OCI-LY7 (cell line): ENCODE results near the gene CCDC60. TPM values are rescaled to one million over a fixed set of nuclear protein-coding genes. Genes with fewer than 3 reads are reported as not detected.

Experiments
- BruUV-seq: library from RNA; stranded (reverse); fragments of 400-500 nt; replicated peaks from 2 replicates; lab custom pipeline; 2021; lab: Mats Ljungman, UMichigan
- CTCF ChIA-PET: fragments of 300-600 bp; sonication (Branson Sonifier 250); formaldehyde crosslinking; loops from one replicate; lab custom pipeline; 2022; ENCODE audit warnings: antibody characterized with exemption; ENCODE audit not compliant: unreplicated experiment; lab: Charles Lee
- POLR2A ChIA-PET: fragments of 300-600 bp; sonication (Branson Sonifier 250); formaldehyde crosslinking; loops from one replicate; lab custom pipeline; 2022; ENCODE audit warnings: antibody characterized with exemption; lab: Charles Lee
- DNase-seq: peaks from one replicate; pipeline ENCODE4 v3.0.0-alpha.2; 2015; ENCODE audit warnings: low spot score
- H2AFZ ChIP-seq: fragments of 200-600 bp; sonication (generic), shearing (Covaris generic); 2 replicates; pipeline ENCODE4 v1.6.1; 2014; ENCODE audit warnings: mild to moderate bottlenecking, antibody characterized with exemption, low read length, moderate library complexity
- H3K27ac ChIP-seq: fragments of 200-600 bp; sonication (generic); 2 replicates; pipeline ENCODE4 v1.5.1; 2014; ENCODE audit warnings: mixed run types, low read depth, mild to moderate bottlenecking, moderate library complexity, low read length, inconsistent platforms; ENCODE audit not compliant: poor library complexity, severe bottlenecking
- H3K36me3 ChIP-seq: fragments of 200-600 bp; sonication (generic); 2 replicates; pipeline ENCODE4 v1.6.1; 2014; ENCODE audit warnings: mild to moderate bottlenecking, antibody characterized with exemption, low read length, moderate library complexity, mixed read lengths; ENCODE audit not compliant: insufficient read depth
- H3K4me1 ChIP-seq: fragments of 200-600 bp; sonication (generic); 2 replicates; pipeline ENCODE4 v1.5.1; 2014; ENCODE audit warnings: mild to moderate bottlenecking, low read length; ENCODE audit not compliant: insufficient read depth, poor library complexity, severe bottlenecking
- H3K4me2 ChIP-seq: fragments of 200-600 bp; sonication (generic); 2 replicates; pipeline ENCODE4 v1.6.1; 2014; ENCODE audit warnings: mild to moderate bottlenecking, low read length
- H3K4me3 ChIP-seq: fragments of 200-600 bp; sonication (generic); 2 replicates; pipeline ENCODE4 v1.5.1; 2014; ENCODE audit warnings: mild to moderate bottlenecking, low read depth, low read length; ENCODE audit not compliant: poor library complexity, severe bottlenecking
- H3K79me2 ChIP-seq: fragments of 200-600 bp; sonication (generic); 2 replicates; pipeline ENCODE4 v1.6.1; 2016; ENCODE audit warnings: low read depth, mild to moderate bottlenecking, low read length, moderate library complexity, mixed read lengths; ENCODE audit not compliant: insufficient read depth
- H3K9me2 ChIP-seq: fragments of 200-600 bp; sonication (generic); 2 replicates; pipeline ENCODE4 v1.6.1; 2016; ENCODE audit warnings: mild to moderate bottlenecking, low read length, mixed read lengths; ENCODE audit not compliant: insufficient read depth
- H3K9me3 ChIP-seq: fragments of 200-600 bp; sonication (generic); 2 replicates; pipeline ENCODE4 v1.6.1; 2014; ENCODE audit warnings: mild to moderate bottlenecking, mixed run types, low read length, mixed read lengths
- H4K20me1 ChIP-seq: fragments of 200-600 bp; sonication (generic); 2 replicates; pipeline ENCODE4 v1.6.1; 2014; ENCODE audit warnings: mild to moderate bottlenecking, antibody characterized with exemption, low read length, moderate library complexity, mixed read lengths; ENCODE audit not compliant: insufficient read depth
- CTCF ChIP-seq: fragments of 200-600 bp; sonication (generic); conservative IDR thresholded peaks from 2 replicates; pipeline ENCODE4 v1.5.1; 2014; ENCODE audit warnings: mild to moderate bottlenecking, antibody characterized with exemption, low read length, moderate library complexity, mixed read lengths
- EZH2phosphoT487 ChIP-seq: fragments of 200-600 bp; sonication (generic); IDR thresholded peaks from 2 replicates; pipeline ENCODE4 v1.6.1; 2018; ENCODE audit warnings: low read depth, borderline replicate concordance, mild to moderate bottlenecking, mixed run types, antibody characterized with exemption, low read length, moderate library complexity, mixed read lengths
- intact Hi-C: fragments of 100-400 bp; cut with micrococcal nuclease; formaldehyde crosslinking; loops from one replicate; pipeline ENCODE4 v1.10.0; 2022; ENCODE audit not compliant: unreplicated experiment
- total RNA-seq, 2 experiments: library from RNA; depleted of rRNA in 1 of 2; stranded (reverse); fragments of >200 nt in 1 of 2; shearing (Covaris generic) in 1 of 2; gene quantifications; 2 replicates each; pipeline ENCODE4 v1.2.3, GENCODE V29; 2014 to 2022

The CCDC60 gene
- total RNA-seq, 2 experiments from 2014 or later = not detected

DNA sequence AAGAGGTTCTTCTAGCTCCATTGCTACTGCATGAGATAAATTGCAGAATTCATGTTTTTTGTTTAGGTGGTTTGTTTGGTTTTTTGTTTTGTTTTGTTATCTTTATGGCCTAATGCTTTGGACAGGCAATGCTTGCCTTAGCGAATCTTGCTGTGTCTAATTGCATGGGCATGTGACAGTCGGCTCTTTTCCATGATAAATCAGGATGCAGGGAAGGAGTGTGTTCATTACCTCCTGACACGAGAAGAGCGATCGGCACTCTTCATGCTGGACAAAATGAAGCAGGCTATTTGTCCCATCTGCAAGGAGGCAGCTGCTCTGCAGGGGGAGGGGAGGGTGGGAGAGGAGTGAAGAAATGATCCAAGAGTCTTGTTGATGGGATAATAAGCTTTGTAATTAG lies 6.5 kb downstream of the CCDC60 start:
- ChIA-PET POLR2A (no interaction called here), CTCF (no interaction called here)
- intact Hi-C loops = no loop called here
- Histone ChIP-seq H3K4me3 (no peak overlapping the region), H3K27ac (no peak overlapping the region), H3K9me2 (no peaks in the 10 kb centered on the region), H3K4me1 (no peaks in the 10 kb centered on the region), H3K4me2 (no peak overlapping the region), H2AFZ (no peak overlapping the region), H3K36me3 (no peaks in the 10 kb centered on the region), H4K20me1 (no peaks in the 10 kb centered on the region), H3K9me3 (no peaks in the 10 kb centered on the region), H3K79me2 (no peaks in the 10 kb centered on the region)
- no peak for DNase-seq
- no TSS peak for BruUV-seq
- TF ChIP-seq CTCF (no peak), EZH2phosphoT487 (no peak)

DNA sequence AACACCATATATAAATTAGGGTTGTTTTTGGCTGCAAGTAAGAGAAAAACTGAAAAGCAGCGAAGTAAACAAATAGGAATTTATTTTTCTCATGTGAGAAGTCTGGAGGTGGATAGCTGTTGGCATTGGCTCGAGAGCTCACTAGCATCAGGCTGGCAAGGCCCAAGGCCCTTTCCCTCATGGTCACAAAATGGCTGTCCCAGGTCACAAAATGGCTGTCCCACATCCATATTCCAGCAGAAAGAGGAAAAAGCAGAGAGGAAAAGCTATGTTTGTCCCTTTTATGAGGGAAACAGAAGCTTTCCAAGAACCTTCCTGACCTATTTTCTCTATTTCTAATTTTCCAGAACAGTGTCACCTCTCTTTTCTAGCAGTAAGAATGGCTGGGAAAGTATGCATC lies 7.5 kb downstream of the CCDC60 start:
- no peak for DNase-seq
- ChIA-PET POLR2A (no interaction called here), CTCF (no interaction called here)
- Histone ChIP-seq H3K4me2 (no peak overlapping the region), H2AFZ (no peak overlapping the region), H3K27ac (no peak overlapping the region), H3K79me2 (no peaks in the 10 kb centered on the region), H3K9me2 (no peaks in the 10 kb centered on the region), H3K36me3 (no peaks in the 10 kb centered on the region), H3K4me1 (no peaks in the 10 kb centered on the region), H4K20me1 (no peaks in the 10 kb centered on the region), H3K9me3 (no peaks in the 10 kb centered on the region), H3K4me3 (no peak overlapping the region)
- no TSS peak for BruUV-seq
- intact Hi-C loops = no loop called here
- no peak for TF ChIP-seq EZH2phosphoT487
- no peak for TF ChIP-seq CTCF

DNA sequence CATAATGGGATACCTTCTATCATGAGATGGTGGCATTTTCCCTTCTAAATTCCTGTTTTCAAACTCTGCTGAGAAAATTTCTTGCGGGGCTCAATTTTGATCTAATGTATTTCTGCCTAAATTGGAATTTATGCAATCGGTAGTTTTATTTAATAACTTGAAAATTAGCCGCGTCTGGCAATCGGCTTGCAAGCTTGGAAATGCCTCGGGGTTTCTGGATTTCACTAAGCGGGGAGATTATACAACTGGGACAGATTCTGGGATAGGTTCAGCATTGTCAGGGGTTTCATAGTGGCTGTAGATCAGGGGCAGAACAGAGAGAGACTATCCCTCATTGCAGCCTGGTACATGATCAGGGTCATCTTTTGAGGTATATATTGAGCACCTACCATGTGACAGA lies 8.6 kb downstream of the CCDC60 start:
- Histone ChIP-seq H3K79me2 (no peaks in the 10 kb centered on the region), H3K36me3 (no peaks in the 10 kb centered on the region), H3K27ac (no peak overlapping the region), H4K20me1 (no peaks in the 10 kb centered on the region), H3K9me2 (no peaks in the 10 kb centered on the region), H2AFZ (no peak overlapping the region), H3K9me3 (no peaks in the 10 kb centered on the region), H3K4me1 (no peaks in the 10 kb centered on the region), H3K4me3 (no peak overlapping the region), H3K4me2 (no peak overlapping the region)
- TF ChIP-seq EZH2phosphoT487 (no peak), CTCF (no peak)
- POLR2A ChIA-PET = no interaction called here
- CTCF ChIA-PET = no interaction called here
- intact Hi-C loops = no loop called here
- BruUV-seq = no TSS peak
- no peak for DNase-seq
